Activated CD8-positive, alpha-beta memory T cell treated with anti-CD3 and anti-CD28 coated beads, Interleukin-2, amount 10 ng/mL, durations not matched to agents 7 days and 5 days (primary cell): Measurements from ENCODE around the gene APBA3. TPM values are rescaled to one million over a fixed set of nuclear protein-coding genes. Genes with fewer than 3 reads are reported as not detected.

Experiments used
- ATAC-seq: fragments of 150-1000 bp; cut with Tn5 transposase; one replicate; pipeline ENCODE4 v1.10.0; 2021; ENCODE audit warnings: moderate library complexity
- CTCF ChIA-PET: fragments of 350-600 bp; sonication (Branson Sonifier 250); formaldehyde crosslinking; loops from one replicate; lab custom pipeline; 2021; ENCODE audit warnings: antibody characterized with exemption; lab: Charles Lee
- DNase-seq: peaks from one replicate; pipeline ENCODE4 v3.0.0-alpha.2; 2020
- H3K27ac Mint-ChIP-seq: one replicate; pipeline ENCODE4 v1.8.0; 2021; ENCODE audit warnings: mild to moderate bottlenecking, mixed read lengths
- H3K27me3 Mint-ChIP-seq: one replicate; pipeline ENCODE4 v1.8.0; 2021; ENCODE audit warnings: mixed read lengths
- H3K36me3 Mint-ChIP-seq: one replicate; pipeline ENCODE4 v1.8.0; 2021; ENCODE audit warnings: mild to moderate bottlenecking, mixed read lengths
- H3K4me1 Mint-ChIP-seq: one replicate; pipeline ENCODE4 v1.8.0; 2021; ENCODE audit warnings: mixed read lengths
- H3K4me3 Mint-ChIP-seq: one replicate; pipeline ENCODE4 v1.8.0; 2021; ENCODE audit warnings: mild to moderate bottlenecking, moderate library complexity, mixed read lengths
- H3K9me3 Mint-ChIP-seq: one replicate; pipeline ENCODE4 v1.8.0; 2022; ENCODE audit warnings: low read depth, mixed read lengths
- total RNA-seq, 2 experiments: library from RNA; stranded (reverse); gene quantifications; one replicate each; pipeline ENCODE4 v1.2.3, GENCODE V29; 2021

The APBA3 gene
- total RNA-seq, 2 experiments from 2014 or later, result 50.3 to 65.5 TPM

DNA sequence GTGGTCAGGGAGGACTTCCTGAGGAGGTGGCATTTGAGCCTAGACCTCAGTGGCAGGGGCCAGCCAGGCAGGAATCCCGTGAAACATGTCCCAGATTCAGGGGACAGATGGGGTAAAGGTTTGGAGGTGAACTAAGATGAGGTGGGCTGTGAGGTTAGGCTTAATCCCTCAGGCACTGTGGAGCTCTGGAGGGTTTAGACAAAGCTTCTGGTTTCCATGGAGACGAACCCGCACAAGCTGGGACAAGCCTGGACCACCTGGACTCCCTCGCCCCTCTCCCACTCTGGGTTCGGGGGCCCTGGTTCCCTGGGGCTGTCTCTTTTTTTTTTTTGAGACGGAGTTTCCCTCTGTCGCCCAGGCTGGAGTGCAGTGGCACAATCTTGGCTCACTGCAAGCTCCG, 37.6 kb downstream of the APBA3 start:
- no peaks in the 10 kb centered on the region for H3K36me3 Mint-ChIP-seq
- H3K9me3 Mint-ChIP-seq, result no peaks in the 10 kb centered on the region
- H3K4me3 Mint-ChIP-seq, result no peak overlapping the region
- CTCF ChIA-PET, result no interaction called here
- H3K27me3 Mint-ChIP-seq, result peaks cover 36% of the 10 kb centered on the region
- peaks cover 9% of the 10 kb centered on the region for H3K4me1 Mint-ChIP-seq
- H3K27ac Mint-ChIP-seq, result no peak overlapping the region
- DNase-seq, result no peak
- no peak for ATAC-seq

- Mint-ChIP-seq H3K4me1 (peaks cover 9% of the 10 kb centered on the region), H3K4me3 (no peak overlapping the region), H3K27me3 (peaks cover 36% of the 10 kb centered on the region), H3K27ac (no peak overlapping the region), H3K9me3 (no peaks in the 10 kb centered on the region), H3K36me3 (no peaks in the 10 kb centered on the region)
- CTCF ChIA-PET, result no interaction called here
- DNase-seq (no peak), ATAC-seq (no peak)
These were observed 38.4 kb downstream of the APBA3 start for GRCh38 chr19:3723110-3723488.

GRCh38 chr19:3722443-3723109, 38.9 kb downstream of the APBA3 start:
- Mint-ChIP-seq H3K27me3 (peaks cover 36% of the 10 kb centered on the region), H3K36me3 (no peaks in the 10 kb centered on the region), H3K9me3 (no peaks in the 10 kb centered on the region), H3K27ac (no peak overlapping the region), H3K4me1 (peaks cover 9% of the 10 kb centered on the region), H3K4me3 (no peak overlapping the region)
- CTCF ChIA-PET, result interaction anchor here (0.8 to 1.9 kb wide), 2 partner anchors 38 to 100 kb away, joined by 5 read pairs; partner anchors contain the start of gene APBA3
- no peak for DNase-seq
- ATAC-seq, result no peak

GRCh38 chr19:3721887-3722442, 39.5 kb downstream of the APBA3 start:
- CTCF ChIA-PET, result interaction anchor here (0.8 to 1.9 kb wide), 3 partner anchors 13 to 100 kb away, joined by 3 to 5 read pairs (median 5); partner anchors contain the start of genes APBA3 and TJP3
- peaks cover 9% of the 10 kb centered on the region for H3K4me1 Mint-ChIP-seq
- H3K36me3 Mint-ChIP-seq, result no peaks in the 10 kb centered on the region
- H3K27ac Mint-ChIP-seq, result no peak overlapping the region
- no peak for ATAC-seq
- no peaks in the 10 kb centered on the region for H3K9me3 Mint-ChIP-seq
- DNase-seq, result no peak
- no peak overlapping the region for H3K4me3 Mint-ChIP-seq
- peaks cover 36% of the 10 kb centered on the region for H3K27me3 Mint-ChIP-seq

DNA sequence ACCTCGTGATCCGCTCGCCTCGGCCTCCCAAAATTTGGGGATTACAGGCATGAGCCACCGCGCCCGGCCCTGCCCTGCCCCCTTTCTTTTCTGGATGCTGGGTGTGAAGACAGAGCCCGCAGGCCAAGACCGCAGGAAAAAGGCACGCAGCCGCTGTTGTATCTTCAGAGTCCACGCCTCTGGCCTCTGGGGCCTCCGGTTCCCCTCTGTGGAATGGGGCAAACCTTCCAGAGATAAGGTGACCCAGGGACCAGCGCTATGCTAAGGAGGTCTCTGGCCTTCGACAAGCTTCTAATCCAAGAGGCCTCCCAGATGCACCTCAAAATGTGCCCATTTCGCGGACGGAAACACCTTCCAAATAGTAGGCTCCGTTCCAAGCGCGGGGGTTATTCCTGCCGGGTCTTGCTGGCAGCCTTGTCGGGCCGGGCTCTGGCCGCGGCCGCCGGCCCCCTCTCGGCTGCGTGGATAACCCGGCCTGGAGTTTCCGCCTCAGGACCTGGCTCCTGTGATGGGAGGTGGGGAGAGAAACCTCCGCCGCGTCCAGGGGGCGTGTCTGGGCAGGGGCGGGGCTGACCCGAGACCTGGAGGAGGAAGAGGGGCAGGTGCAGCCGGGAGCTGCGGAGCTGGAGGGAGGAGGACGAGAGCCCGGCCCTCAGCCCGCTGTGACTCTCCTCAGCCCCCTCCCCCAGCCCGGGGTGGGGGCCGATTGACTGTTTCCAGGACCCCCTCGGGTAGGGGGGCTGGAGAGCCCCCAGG, 40.2 kb downstream of the APBA3 start:
- Mint-ChIP-seq H3K4me1 (peaks cover 9% of the 10 kb centered on the region), H3K4me3 (no peak overlapping the region)
- peak; percentile 85 for DNase-seq

DNA sequence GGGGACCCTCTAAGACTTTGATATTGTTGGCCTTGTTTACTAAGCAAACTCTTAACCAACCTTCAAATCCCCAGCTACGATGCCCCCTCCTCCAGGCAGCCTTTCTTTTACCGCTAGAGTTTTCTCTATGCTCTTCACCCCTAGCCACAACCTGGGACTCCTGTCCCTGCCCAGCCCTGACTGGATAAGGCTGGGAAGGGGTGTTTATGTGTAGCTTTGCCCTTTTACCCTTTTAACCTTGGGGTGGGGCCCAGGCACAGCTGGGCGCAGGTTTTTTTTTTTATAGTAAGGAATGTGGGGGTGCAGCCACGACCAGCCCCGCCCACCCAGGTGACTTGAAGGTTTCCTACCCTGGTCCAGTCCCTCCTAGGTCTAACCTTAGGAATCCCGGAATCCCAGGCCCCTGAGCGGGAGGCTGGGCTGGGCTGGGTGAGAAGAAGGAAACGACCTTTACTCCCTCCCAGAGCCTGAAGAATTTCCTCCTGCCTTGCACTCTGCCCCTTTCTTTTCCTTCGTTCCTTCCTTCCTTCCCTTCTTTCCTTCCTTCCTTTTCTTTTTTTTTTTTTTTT, 41.1 kb downstream of the APBA3 start:
- H3K36me3 Mint-ChIP-seq, result no peaks in the 10 kb centered on the region
- ATAC-seq, result no peak
- no peak overlapping the region for H3K4me3 Mint-ChIP-seq
- CTCF ChIA-PET, result interaction anchor here (0.6 to 3.3 kb wide), 8 partner anchors 8 to 102 kb away, joined by 3 to 9 read pairs (median 4); partner anchors contain the start of genes MRPL54 and TJP3
- peaks cover 36% of the 10 kb centered on the region for H3K27me3 Mint-ChIP-seq
- DNase-seq, result no peak
- H3K9me3 Mint-ChIP-seq, result no peaks in the 10 kb centered on the region
- peaks cover 9% of the 10 kb centered on the region for H3K4me1 Mint-ChIP-seq
- no peak overlapping the region for H3K27ac Mint-ChIP-seq

More for the DNA sequence above, 40.2 kb downstream of the APBA3 start:
- Mint-ChIP-seq H3K36me3 (no peaks in the 10 kb centered on the region), H3K27me3 (peaks cover 36% of the 10 kb centered on the region), H3K27ac (no peak overlapping the region), H3K9me3 (no peaks in the 10 kb centered on the region)
- CTCF ChIA-PET, result interaction anchor here (0.9 to 2.0 kb wide), 3 partner anchors 13 to 59 kb away, joined by 3 to 5 read pairs (median 4); partner anchors contain the start of genes APBA3 and TJP3
- peak; percentile 81 for ATAC-seq

- ATAC-seq, result no peak
- H3K4me1 Mint-ChIP-seq, result peaks cover 5% of the 10 kb centered on the region
- H3K27ac Mint-ChIP-seq, result no peak overlapping the region
These were observed 41.6 kb downstream of the APBA3 start for GRCh38 chr19:3719868-3720267.

DNA sequence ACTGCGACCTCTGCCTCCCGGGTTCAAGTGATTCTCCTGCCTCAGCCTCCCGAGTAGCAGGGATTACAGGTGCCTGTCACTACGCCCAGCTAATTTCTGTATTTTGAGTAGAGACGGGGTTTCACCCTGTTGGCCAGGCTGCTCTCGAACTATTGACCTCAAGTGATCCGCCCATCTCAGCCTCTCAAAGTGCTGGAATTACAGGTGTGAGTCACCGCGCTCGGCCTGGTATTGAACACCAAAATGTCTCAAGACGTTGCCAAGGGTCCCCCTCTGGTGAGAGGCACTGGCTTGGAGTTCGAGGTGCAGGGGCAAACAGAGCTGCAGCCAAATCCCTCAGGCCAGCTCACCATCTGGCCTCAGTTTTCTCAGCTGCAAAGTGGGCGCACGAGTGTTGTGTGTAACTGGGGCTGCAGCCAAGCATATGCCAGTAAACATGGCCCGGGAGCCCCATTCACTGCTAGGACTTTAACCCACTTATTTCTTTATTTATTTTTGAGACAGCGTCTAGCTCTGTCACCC, 45.3 kb downstream of the APBA3 start:
- Mint-ChIP-seq H3K27me3 (peaks cover 22% of the 10 kb centered on the region), H3K4me3 (no peak overlapping the region), H3K4me1 (peaks cover 3% of the 10 kb centered on the region), H3K27ac (no peak overlapping the region), H3K9me3 (no peaks in the 10 kb centered on the region), H3K36me3 (no peaks in the 10 kb centered on the region)
- ATAC-seq, result no peak
- CTCF ChIA-PET, result interaction anchor here (1.7 kb wide), 1 partner anchor 49 kb away, joined by 4 read pairs; no protein-coding TSS in a partner anchor
- no peak for DNase-seq

More at GRCh38 chr19:3719868-3720267, 41.6 kb downstream of the APBA3 start:
- Mint-ChIP-seq H3K36me3 (no peaks in the 10 kb centered on the region), H3K9me3 (no peaks in the 10 kb centered on the region), H3K27me3 (peaks cover 36% of the 10 kb centered on the region), H3K4me3 (no peak overlapping the region)
- no peak for DNase-seq
- CTCF ChIA-PET, result interaction anchor here (0.6 to 3.3 kb wide), 10 partner anchors 9 to 129 kb away, joined by 3 to 9 read pairs (median 4); partner anchors contain the start of genes MRPL54 and TJP3

GRCh38 chr19:3712663-3713611, 48.6 kb downstream of the APBA3 start:
- Mint-ChIP-seq H3K9me3 (no peaks in the 10 kb centered on the region), H3K4me3 (no peak overlapping the region), H3K27me3 (peaks cover 6% of the 10 kb centered on the region), H3K4me1 (no peaks in the 10 kb centered on the region), H3K36me3 (no peaks in the 10 kb centered on the region), H3K27ac (no peak overlapping the region)
- ATAC-seq (no peak), DNase-seq (no peak)
- CTCF ChIA-PET, result interaction anchor here (0.6 to 1.1 kb wide), 3 partner anchors 41 to 75 kb away, joined by 3 to 4 read pairs (median 3); no protein-coding TSS in a partner anchor

- DNase-seq (no peak), ATAC-seq (no peak)
- Mint-ChIP-seq H3K27ac (no peak overlapping the region), H3K4me3 (no peak overlapping the region), H3K9me3 (no peaks in the 10 kb centered on the region), H3K4me1 (no peaks in the 10 kb centered on the region), H3K36me3 (no peaks in the 10 kb centered on the region), H3K27me3 (peaks cover 12% of the 10 kb centered on the region)
- CTCF ChIA-PET, result interaction anchor here (0.7 to 1.3 kb wide), 3 partner anchors 10 to 112 kb away, joined by 3 to 6 read pairs (median 5); partner anchors contain the start of gene APBA3
These were observed 51.2 kb downstream of the APBA3 start for GRCh38 chr19:3710265-3710812.

DNA sequence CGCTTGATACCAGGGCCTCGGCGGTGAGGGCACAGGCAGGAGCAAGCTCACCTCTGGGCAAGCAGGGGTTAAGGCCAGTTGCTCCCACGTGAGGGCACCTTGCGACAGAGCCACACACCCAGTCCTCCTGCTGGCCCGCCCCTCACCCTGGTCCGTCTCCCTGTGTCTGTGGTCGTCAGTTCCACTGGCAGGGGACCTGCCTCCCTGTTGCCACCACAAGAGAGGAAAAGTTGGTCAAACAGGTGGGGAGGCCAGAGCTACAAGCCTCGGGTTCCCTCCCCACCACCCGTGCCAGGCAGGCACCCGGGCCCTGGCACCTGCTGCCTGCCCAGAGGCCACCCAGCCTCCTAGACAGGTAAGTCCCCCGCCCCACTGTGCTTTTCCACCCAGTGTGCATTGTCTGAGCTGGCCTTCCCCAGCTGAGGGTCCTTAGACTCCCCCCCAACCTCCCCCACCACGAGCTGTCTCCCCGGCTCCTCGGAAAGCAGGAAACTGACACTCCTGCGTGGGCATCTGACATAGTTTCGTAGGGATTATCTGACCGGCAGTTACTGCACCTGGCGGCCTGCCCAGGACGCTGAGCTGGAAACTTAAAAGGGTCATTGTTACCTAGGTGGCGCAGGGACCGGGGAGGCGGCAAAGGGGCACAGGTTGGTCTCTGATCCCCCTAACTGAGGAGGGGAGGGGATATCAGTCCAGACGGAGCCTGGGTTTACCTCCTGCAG, 53.1 kb downstream of the APBA3 start, which contains the start of gene TJP3:
Gene TJP3 (plus strand): TSS at position 178 of the 725 bp plus-strand sequence. CDS start 20,049 bp downstream, outside the sequence.
- DNase-seq (no peak), ATAC-seq (no peak)
- Mint-ChIP-seq H3K27me3 (peaks cover 12% of the 10 kb centered on the region), H3K4me1 (no peaks in the 10 kb centered on the region), H3K4me3 (no peak within 1 kb of the TSS), H3K9me3 (no peaks in the 10 kb centered on the region), H3K36me3 (no peaks in the 10 kb centered on the region), H3K27ac (no peak within 1 kb of the TSS)
- CTCF ChIA-PET, result interaction anchor here (0.7 to 2.1 kb wide), 6 partner anchors 11 to 116 kb away, joined by 3 to 9 read pairs (median 3); no protein-coding TSS in a partner anchor
